Fibroblast of skin of back (primary cell): ENCODE results near the gene TNK2.
"Not testable (repeated sequence)": the region's sequence is repeated elsewhere in the genome, so short reads cannot be mapped to it uniquely, and the experiment has no call there.

ENCODE experiments used
- DNase-seq: peaks from one replicate; pipeline ENCODE4 v3.0.0-alpha.2; 2013

TNK2 gene

DNA sequence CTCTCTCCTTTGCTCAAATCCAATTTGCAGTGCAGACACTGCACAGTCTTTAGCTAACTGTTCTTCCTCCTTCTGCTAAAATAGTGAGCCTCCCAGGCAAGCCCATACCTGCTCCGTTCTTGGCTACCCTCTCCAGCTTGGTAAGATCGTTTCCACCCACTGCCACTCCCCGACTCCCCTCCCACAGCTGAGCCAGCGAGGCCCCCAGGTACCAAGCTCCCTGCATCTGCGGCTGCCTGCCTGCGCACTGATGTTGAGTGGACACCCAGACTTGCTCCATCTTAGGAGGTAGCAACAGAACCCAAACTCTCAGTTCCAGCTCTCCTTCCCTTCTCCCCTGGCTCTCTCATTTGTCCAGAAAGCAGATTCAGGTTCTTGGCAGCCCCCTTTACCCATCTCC is 7.9 kb upstream of the TNK2 start:
- DNase-seq = no peak

DNA sequence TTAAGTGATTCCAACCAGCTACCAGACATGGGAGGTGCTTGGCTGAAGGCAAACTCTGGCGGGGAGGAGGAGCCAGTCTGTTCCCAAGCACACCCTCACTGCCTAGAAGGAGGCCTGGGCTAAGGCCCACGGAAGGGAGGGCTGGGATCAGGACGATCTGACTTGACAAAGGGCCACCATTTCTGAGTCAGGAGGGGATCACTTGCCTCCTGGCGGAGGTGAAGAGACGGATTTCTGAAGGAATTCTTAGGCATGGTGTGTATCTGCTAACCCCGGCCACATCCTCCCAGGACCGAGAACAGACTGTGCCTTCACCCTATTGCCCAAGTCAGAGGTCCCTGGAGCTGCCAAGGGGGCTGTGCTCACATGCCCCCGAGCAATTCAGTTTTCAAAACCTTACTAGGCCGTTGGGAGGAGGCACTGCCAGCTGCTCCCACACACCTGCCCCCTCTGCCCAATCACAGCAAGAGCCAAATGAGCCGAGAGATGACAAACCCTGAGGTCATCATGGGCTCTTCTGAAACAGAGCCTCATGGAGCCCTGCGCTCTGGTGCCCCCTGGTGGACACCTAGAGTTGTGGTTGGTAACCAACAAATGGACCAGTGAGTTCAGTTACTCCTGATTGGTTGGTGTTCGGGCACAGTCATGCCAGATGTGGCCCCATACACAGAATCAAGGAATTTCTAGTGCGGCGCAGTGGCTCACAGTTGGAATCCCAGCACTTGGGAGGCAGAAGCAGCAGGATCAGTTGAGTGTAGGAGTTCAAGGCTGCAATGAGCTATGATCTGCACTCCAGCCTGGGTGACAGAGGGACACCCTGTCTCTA is 6.5 kb upstream of the TNK2 start:
- peak; percentile 97 for DNase-seq

DNA sequence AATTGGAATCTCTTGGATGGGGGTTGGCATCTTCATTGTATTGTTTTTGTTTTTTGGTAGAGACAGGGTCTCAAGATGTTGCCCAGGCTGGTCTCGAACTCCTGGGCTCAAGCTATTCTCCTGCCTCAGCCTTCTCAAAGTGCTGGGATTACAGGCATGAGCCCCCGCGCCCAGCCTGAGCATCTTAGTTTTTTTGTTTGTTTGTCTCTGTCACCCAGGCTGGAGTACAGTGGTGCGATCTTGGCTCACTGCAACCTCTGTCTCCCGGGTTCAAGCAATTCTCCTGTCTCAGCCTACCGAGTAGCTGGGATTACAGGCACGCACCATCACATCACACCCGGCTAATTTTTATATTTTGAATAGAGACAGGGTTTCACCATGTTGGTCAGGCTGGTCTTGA is 5.8 kb upstream of the TNK2 start:
- not testable (repeated sequence) for DNase-seq

DNA sequence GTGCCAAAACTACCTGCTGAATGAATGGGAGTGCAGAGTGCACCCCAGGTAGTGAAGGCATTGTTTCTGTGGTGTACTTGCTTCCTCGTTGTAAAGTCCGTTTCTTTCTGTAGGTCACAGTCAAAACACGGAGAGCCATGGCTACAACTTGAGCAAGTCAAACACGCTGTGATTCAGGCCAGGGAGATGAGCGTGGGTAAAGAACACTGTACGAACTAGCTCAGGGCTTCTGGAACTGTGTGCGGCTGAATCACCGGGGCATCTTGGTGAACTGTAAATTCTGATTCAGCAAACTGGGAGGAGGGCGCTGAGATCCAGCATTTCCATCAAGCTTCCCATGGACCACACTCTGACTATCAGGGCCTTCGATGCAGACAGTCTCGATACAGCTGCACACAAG is 5.0 kb upstream of the TNK2 start:
- DNase-seq = no peak

DNA sequence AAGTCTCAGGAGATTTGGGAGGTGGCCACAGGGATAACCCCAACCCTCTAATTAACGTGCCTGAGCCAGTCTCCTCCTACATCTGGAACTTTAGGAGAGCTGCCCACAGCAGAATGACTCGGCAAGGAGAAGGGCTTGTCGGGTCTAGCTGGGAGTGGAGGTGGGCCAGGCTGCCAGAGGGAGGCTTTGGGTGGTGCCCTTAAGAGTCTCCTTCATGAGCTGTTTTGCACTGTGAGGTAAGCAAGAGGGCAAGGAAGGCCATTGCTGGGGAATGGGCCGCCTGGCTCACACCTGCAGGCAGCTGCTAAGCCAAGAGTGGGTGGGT is 3.6 kb upstream of the TNK2 start:
- DNase-seq = no peak

DNA sequence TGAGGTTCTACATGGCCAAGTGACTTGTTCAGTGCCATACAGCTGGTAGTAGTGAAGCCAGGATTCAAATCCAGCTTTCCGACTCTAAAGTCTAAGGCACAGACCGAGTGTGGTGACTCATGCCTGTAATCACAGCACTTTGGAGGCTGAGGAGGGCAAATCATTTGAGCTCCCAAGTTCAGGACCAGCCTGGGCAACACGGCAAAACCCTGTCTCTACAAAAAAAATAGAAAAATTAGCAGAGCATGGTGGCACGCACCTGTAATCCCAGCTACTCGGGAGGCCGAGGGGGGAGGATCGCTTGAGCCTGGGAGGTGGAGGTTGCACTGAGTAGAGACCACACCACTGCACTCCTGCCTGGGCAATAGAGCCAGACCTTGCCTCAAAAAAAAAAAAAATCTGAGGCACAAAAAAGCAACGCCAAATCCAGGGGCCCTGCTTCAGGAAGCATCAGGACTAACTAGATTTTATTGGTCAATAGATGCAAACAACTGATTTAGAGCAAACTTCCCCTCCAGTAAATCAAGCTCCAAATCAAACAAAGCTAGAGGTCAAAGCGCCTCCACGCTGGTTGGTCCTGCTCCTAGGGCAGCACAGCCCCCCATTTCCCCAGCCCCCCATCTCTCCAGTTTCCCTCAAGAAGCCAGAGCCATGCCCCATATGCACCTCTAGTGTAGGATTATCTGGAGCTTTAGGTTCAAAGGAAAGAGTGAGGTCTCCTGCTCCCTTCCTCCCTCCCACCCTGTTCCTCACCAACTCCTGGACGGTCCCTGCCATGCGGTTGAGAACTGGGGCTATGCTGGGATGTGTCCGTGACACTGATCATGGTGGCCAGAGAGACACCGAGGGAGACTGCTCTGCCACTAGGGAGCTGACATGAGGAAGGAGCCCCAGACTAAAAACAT is 2.9 kb upstream of the TNK2 start:
- no peak for DNase-seq

DNA sequence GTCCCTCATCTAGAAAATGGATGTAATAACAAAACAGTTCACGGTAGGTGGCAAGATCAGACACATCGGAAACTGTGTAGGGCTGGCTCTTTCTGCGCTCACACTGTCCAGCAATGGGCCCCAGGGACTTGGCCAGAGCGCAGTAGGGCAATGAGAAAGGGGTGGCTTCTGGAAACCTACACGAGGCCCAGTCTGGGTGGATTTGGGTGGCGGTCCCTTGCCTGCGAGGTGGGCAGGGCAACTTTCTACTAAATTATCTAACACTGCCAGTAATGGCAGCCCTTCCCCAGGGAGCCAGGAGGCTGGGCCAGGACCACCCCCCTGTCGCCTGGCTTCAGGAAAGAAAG is 2.1 kb upstream of the TNK2 start:
- DNase-seq = no peak

DNA sequence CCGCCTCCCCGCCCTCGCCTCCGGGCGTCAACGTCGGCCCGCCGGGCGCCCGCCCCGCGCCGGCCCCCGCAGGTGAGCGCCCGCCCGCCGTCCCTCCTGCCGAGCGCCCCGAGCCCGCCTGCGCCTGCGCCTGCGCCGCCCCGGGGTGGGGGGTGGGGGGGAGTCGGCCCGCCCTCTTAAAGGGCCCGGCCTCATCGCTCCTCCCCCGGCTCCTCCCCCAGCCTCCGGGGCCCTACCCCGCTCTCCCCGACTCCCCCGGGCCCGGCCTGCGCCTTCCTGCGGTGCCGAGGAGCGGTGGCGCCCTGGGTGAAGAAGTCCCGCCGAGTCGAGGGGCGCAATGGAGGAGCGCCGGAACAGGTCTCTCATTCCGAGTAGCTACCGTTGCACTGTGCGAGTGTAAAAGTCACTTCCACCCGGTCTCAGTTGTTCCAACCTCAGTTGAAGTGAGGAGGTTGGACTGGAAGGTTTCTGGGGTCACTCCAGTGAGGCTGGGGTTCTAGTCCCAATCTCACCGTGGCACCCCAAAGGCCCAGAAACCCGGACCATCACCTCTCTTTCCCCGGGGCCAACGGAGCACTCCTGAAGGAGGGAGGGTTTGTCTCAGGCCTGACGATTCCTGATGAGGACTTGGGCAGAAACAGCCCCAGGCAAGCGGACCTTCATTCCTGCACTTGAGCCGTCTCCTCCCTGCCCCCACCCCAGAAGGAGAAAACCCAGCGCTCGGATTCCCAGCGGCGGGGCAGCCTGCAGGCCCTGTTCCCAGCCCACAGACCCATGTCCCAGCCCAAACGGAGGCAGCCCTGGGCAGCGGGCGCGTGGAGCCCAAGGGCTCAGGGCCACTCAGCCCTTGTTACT is 1.5 kb upstream of the TNK2 start:
- DNase-seq = peak; percentile 75

DNA sequence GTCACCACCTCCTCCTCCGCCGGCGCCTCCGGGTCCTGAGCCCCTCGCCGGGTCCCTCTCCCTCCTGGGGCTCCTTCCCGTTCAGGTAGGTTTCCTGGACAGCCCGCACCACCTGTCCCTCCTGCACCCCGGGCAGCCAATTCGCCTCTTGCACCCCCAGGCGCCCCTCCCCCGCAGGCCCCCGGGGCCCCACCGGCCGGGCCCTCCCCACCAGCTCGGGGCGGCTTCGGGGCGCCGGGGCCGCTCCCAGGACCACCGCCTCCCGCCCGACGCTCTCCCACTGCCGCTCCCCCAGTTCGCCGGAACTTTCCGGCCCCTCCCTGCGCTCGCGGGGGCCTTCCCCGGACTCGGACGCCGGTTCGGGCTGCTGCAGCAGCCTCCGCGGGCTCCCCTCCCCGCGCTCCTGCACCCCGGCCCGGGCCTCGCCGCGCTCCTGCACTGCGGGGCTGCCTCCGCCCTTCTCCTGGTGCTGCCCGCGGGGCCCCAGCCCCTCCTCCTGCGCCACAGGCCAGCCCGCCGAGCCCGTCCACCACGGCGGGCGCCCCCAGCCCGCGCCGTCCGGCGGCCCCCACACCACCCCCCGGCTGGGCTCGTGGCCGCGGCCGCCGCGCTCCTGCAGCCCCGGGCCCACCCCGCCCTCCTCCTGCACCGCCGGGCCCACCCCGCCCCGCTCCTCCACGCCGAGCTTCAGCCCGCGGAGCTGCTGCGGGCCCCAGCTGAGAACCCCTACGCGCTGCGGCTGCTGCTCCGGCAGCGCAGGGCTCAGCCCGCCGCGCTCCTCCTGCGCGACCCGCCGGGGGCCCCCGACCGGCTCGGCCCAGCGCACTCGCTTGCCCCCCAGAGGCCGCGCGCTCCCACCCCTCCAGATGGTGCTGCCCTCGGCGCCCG is 587 bp upstream of the TNK2 start:
- no peak for DNase-seq

DNA sequence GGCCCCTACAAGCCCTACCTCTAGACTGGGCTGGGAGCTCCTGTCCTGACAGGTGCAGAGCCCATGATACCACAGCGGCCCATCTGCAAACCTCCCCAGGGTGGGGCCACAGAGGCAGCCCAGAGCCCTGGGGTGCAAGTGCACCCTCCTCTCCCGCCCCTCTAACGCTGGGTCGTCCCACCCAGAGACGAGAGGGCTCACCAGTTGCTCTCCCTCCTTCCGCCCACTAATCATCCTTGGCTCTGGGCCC is 742 bp downstream of the TNK2 start:
- DNase-seq = no peak

DNA sequence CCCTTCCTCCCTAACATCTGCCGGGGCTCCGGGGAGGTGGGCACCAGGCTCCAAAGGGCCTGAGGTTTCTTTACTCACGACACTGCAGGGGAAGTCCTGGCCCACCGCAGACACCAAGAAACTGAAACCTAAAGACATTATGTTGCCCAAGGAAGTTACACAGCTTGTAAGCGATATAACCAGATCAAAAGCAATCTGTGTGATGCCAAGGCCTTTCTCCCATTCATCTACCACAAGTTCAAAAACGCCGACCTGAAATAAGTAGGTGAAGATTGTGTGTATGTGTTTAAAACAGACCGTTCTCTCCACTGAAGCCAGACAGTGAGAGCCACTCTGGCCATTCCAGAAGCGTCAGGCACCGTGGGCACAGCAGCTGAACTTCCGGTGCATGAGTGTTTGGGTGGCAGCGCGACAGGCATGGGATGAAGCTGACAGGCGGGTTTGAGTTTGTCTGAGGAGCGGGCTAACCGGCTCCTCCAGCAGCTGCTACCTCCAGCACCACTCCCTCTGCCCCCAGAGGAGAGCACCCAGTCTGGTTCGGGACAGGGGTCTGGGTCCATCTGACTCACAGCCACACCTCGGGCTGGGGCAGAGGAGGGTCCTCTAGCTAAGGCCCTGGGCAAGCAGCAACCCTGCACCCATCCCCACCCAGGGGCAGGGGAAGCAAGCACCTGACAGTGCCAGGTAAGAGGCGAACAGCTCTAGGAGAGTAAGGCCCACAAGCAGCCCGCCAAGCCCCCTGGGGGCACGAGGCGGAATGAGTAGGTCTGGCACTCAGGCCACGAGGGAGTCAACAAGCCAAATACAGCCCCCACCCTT is 1.3 kb downstream of the TNK2 start:
- DNase-seq = no peak

DNA sequence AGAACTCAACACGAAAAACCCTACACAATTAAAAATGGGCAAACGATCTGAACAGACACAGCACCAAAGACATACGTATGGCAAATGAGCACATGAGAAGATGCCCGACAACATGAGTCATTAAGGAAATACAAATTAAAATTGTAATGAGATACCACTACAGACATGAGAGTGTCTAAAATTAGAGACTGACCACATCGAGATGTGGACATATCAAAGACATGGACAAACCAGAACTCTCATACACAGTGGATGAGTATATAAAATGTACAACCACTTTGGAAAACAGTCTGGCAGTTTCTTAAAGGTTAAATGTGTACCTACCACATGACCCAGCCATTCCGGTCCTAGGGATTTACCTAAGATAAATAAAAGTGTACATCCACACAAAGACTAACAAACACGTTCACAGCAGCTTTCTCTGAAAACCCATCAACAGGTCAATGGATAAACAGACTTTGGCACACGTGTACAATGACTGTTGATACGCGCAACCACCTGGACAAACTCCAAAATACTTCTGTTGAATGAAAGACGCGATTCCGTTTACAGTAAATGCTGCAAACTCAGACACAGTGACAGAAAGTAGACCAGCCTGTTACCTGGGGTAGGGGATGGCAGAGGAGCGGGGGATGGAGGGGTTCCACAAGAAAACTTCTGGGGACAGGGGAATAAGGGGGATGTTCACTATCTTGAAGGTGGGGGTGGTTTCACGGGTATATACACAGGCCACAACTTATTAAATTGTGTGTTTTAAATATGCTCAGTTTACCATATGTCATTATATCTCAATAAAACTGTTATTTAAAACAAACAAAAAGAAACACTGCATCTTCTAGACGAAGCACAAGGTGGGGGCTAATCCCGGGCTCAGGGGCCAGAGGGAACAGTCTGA is 2.1 kb downstream of the TNK2 start:
- peak; percentile 56 for DNase-seq

DNA sequence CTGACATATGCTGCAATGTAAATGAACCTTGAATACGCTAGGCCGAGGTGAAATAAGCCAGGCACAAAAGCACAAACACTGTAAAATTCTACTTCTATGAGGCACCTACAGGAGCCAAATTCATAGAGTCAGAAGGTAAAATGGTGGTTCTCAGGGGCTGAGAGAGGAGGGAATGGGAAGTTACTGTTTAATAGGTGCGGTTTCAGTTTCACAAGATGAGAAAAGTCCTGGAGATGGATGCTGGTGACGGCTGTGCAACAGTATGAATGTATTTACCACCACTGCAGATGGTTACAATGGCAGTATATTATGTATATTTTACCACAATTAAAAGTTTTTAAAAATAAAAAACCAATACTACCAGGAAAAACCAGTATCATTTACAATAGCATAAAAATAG is 4.0 kb downstream of the TNK2 start:
- DNase-seq = no peak

DNA sequence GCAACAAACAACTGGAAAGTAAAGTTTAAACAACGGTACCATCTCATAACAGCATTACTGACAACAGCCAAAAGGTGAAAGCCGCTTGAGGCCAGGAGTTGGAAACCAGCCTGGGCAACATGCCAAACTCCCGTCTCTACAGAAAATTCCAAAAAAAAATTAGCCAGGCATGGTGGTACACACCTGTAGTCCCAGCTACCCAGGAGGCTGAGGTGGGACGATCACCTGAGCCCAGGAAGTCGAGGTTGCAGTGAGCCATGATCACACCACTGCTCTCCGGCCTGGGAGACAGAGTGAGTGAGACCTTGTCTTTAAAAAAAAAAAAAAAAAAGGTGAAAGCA is 4.4 kb downstream of the TNK2 start:
- no peak for DNase-seq

DNA sequence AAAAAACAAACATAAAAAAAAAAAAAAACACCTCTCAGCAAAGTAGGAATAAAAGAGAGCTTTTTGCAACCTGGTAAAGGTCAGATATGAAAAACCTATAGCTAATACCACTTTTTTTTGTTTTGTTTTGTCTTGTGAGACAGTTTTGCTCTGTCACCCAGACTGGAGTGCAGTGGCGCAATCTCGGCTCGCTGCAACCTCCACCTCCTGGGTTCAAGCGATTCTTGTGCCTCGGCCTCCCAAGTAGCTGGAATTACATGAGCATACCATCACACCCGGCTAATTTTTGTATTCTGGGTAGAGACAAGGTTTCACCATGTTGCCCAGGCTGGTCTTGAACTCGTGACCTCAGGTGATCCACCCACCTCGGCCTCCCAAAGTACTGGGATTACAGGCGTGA is 5.7 kb downstream of the TNK2 start:
- DNase-seq = not testable (repeated sequence)

DNA sequence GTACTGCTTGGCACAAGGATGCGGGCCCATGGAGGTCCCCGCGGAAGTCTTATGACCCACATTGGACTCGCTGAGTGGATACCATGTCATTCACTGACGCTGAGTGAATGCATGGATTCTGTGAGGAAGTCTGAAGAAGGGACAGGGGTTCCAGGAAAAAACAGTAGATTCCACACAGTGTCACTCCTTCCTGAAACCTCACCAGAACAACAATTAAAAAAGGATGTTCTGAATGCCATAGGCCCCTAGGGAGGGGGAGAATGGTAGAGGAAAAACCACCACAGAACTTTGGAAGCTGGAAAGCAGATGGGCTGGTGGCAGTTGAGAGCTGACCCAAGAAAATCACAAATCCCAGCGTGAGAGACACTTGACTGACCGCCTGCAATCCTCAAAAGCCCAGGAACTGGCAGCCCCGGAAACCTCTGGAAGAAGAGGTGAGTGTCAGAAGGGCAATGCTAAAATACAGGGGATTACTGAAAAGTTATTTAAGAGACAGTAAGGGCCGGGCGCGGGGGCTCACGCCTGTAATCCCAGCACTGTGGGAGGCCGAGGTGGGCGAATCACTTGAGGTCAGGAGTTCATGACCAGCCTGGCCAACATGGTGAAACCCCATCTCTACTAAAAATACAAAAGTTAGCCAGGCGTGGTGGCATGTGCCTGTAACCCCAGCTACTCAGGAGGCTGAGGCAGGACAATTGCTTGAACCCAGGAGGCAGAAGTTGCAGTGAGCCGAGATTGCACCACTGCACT is 6.3 kb downstream of the TNK2 start:
- DNase-seq = peak; percentile 90

DNA sequence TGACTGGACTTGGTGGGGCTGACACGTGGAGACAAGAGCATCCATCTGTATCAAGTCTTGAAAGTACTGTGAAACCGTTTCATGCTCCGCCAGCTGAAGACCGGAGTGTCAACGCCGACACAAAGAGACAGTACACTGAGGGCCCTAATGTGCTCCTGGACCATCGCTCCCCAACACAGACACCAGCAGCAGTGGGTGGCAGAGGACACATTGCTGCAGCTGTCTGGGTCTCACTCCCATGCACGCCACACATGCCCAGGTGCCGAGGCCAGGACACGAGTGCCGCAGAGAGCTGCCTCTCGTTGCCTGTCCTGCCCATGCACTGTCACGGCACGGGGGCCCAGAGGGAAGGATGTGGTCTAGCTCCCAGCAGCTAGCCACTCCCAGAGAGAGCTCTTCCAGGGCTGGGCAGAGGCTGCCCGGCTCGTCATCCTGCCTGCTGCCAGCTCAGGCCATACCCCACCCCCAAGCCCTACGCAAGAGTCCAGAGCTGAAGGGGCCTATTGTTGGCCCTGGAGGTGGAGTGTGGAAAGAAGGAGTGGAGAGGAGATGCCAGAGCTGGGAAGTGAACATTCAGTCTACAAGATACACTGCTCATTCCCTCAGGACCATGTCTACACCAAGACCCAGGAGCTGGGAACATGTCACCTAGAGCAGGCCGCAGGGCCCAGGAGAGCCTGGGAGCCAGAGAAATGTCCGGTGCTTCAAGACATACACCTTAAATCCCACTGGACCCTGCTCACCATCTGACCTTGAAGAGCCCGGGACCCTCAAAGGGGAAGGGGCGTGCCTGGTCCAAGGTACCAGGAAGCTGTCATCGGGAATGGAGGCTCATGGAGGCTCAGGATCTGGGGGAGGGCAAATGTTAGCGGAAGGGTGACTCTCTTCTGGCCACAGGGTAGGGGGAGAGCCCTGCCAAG is 7.7 kb downstream of the TNK2 start:
- DNase-seq = peak; percentile 78

DNA sequence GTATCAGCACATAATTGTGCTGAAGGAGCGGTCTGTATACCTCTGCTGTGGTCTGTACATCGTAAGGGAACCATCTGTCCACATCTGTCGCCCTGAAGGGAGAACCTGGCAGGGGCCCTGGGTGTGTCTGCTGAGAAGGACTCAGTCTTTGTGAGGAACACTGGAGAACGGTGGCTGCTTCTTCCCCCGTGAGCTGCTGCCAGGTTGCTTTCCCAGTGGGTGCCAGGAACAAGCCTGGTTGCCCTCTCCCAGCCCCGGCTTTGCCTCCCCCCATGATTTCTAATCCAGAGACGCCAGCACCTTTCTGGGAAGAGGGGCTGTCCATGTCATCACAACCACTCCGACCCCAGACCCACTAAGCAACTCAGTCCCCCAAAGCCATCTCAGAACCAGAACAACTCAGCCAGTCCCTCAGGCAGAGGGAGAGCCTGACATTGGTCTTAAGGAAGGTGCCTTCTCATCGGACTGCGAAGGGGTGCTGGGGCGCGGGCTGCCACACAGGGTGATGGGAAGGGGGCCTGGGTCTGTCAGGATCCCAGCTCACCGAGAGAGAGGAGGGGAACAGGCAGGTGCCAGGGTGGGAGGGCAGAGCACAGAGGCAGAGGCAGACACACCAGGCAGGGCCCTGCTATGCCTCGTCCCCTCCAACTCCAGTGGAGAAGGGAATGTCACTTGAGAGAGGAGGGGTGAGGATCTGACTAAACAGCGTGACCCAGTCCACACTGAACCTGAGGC is 8.5 kb downstream of the TNK2 start:
- DNase-seq = no peak
